Stimulated activated CD4-positive, alpha-beta T cell treated with anti-CD3 and anti-CD28 coated beads, Interleukin-4, amount 100 ng/mL, for 48 hours (primary cell): ENCODE data around the gene WDPCP.
"Not testable (repeated sequence)": the region's sequence is repeated elsewhere in the genome, so short reads cannot be mapped to it uniquely, and the experiment has no call there.

ENCODE experiments used
- DNase-seq, 2 donors: peaks; one replicate each; pipeline ENCODE4 v3.0.0-alpha.2; 2020; ENCODE audit warnings: low read depth in 2 of 2

Gene WDPCP

GRCh38 chr2:63544017-63544627, 44.2 kb downstream of the WDPCP start:
- DNase-seq = no peak

GRCh38 chr2:63539416-63540162, 48.7 kb downstream of the WDPCP start:
- no peak for DNase-seq

- DNase-seq = no peak
Measured at GRCh38 chr2:63538390-63538789, 49.9 kb downstream of the WDPCP start.

GRCh38 chr2:63537306-63537705, 51.0 kb downstream of the WDPCP start:
- DNase-seq = no peak

GRCh38 chr2:63530704-63531279, 57.5 kb downstream of the WDPCP start:
- DNase-seq = no peak

GRCh38 chr2:63525905-63526304, 62.4 kb downstream of the WDPCP start:
- DNase-seq = no peak

- no peak for DNase-seq
Measured at GRCh38 chr2:63522950-63523349, 65.3 kb downstream of the WDPCP start.

- no peak for DNase-seq
Measured at GRCh38 chr2:63520793-63521192, 67.5 kb downstream of the WDPCP start.

- no peak for DNase-seq
Measured at GRCh38 chr2:63514781-63515180, 73.5 kb downstream of the WDPCP start.

GRCh38 chr2:63514237-63514716, 74.0 kb downstream of the WDPCP start:
- no peak for DNase-seq

- DNase-seq = no peak
Measured at GRCh38 chr2:63506320-63506719, 82.0 kb downstream of the WDPCP start.

GRCh38 chr2:63503818-63504217, 84.5 kb downstream of the WDPCP start:
- DNase-seq = no peak

GRCh38 chr2:63500398-63500797, 87.9 kb downstream of the WDPCP start:
- DNase-seq = no peak

- DNase-seq = no peak
Measured at GRCh38 chr2:63497576-63497975, 90.7 kb downstream of the WDPCP start.

- no peak for DNase-seq
Measured at GRCh38 chr2:63494968-63495367, 93.3 kb downstream of the WDPCP start.

GRCh38 chr2:63494100-63494499, 94.2 kb downstream of the WDPCP start:
- no peak for DNase-seq

- no peak for DNase-seq
Measured at GRCh38 chr2:63488118-63488713, 100.1 kb downstream of the WDPCP start.

- DNase-seq = no peak
Measured at GRCh38 chr2:63486861-63487290, 101.4 kb downstream of the WDPCP start.

- no peak for DNase-seq
Measured at GRCh38 chr2:63484901-63485300, 103.4 kb downstream of the WDPCP start.

GRCh38 chr2:63484481-63484880, 103.8 kb downstream of the WDPCP start:
- no peak for DNase-seq

GRCh38 chr2:63477686-63478085, 110.6 kb downstream of the WDPCP start:
- DNase-seq = no peak

GRCh38 chr2:63469313-63469712, 119.0 kb downstream of the WDPCP start:
- not testable (repeated sequence) for DNase-seq

- no peak for DNase-seq
Measured at GRCh38 chr2:63465633-63466032, 122.6 kb downstream of the WDPCP start.
